HuH-7.5 (cell line): ENCODE measurements around the gene GPN2.
"Not testable (repeated sequence)": the region's sequence is repeated elsewhere in the genome, so short reads cannot be mapped to it uniquely, and the experiment has no call there.

Experiments
- DNase-seq: peaks from one replicate; pipeline ENCODE4 v3.0.0; 2011; ENCODE audit warnings: low spot score

The GPN2 gene

DNA sequence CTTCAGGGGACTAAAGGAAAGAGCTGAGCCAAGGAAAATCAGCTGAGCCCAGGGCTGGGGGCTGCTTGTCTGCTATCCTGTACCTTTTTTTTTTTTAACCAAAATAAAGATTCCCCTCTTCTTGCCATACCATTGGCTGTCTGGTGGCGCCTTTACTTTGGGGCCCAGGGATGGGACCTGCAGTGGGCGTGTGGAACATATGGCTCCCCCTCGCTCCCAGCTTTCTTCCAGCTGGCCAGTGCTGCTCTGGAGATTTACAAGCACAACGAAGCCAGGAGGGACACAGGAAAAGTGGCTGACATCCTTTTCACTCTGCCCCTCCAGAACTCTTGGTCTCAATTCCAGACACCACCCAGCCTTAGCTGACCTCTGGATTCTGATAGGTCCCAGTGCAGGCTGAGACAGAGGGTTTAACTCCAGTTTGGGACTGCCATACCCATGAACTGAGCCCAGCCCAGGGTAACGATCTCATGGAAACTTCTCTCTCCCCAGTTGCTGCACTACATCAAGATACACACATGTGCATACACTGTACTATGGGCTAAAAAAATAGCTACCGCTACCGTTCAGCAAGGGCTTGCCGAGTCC lies 32.5 kb downstream of the GPN2 start:
- no peak for DNase-seq

DNA sequence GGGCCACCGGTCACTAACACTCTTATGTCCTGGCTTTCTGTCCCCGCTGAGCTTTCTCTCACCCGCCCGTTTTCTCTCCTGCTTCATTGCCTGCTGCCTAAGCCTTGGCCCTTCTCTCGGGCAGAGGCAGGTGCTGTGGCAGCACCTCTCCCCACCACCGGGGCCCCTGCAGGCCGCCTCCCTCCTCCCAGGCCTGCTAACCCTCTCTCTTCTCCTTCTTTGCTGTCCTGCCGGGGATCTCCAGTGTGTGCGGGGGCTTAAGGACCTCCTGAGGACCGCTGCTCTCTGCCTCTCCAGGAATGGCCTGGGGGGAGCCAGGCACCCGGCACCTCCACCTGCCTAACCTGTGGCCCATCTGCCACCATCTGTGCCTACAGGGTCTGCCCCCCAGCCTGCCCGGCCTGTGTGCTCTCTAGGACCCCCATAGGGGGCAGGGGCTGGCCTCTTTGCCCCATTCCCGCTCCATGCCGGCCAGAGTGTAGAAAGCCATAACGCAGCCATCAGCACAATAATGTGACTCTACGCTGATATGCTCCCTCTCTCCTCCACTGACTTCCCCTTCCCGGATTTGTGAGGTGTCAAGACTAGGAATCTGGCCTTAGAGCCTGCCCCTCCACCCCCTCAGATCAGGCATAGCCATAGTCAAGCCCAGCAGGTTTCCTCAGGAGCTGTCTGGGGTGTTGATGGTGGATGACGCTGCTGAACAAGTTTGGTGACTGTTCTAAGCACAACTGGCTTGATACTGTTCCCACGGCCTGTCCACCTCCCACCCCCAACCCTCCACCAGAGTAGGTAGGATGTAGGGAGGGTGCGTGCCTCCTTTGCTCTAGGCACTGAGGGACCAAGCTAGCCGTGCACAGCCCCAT lies 33.2 kb downstream of the GPN2 start:
- no peak for DNase-seq

- DNase-seq = no peak
Observed at GRCh38 chr1:26856181-26856580, 33.9 kb downstream of the GPN2 start.

DNA sequence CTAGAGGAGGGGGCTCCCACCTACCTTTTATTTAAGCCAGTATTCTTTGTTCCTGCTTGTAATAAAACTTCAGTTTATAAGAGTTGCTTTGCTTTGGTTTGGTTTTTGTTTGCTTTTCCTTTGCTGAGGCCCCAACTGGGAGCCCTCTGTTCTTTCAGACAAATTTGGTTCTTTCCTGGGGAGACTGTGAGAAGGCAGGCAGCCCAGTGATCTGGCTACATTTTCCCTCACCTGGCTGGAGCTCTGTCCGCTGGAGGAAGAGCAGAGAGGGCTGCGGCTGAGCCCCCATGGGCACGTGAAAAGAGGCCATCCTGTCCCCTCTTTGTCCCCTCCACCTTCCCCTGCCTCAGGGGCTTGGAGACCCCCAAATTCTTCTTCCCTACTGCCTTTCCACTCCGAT lies 34.4 kb downstream of the GPN2 start:
- DNase-seq = no peak

GRCh38 chr1:26854906-26855305 lies 35.2 kb downstream of the GPN2 start:
- no peak for DNase-seq

DNA sequence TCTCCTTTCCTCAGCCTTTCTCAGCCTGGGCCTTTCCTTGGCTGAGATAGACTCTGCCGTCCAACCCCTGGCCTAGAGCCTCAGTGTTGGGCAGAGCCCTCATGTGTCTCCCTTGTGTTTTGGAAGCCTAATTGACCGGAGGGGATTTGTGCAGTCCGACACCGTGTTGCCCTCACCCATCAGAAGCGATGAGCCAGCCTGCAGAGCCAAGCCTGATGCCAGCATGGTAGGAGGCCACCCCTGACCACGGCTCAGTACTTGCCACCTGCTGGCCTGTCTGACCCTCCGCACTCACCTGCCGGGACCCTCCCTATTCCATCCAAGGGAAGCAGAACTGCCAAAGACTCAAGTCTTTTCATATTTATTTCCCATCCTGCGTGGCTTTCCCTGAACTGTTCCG lies 36.5 kb downstream of the GPN2 start:
- no peak for DNase-seq

- peak; percentile 90 for DNase-seq
Observed at GRCh38 chr1:26853156-26853555, 36.9 kb downstream of the GPN2 start.

GRCh38 chr1:26852701-26853100 lies 37.4 kb downstream of the GPN2 start:
- DNase-seq = no peak

GRCh38 chr1:26851106-26851684 lies 38.9 kb downstream of the GPN2 start:
- DNase-seq = no peak

- no peak for DNase-seq
Observed at GRCh38 chr1:26848941-26849774, 40.9 kb downstream of the GPN2 start.

GRCh38 chr1:26848499-26848898 lies 41.6 kb downstream of the GPN2 start:
- no peak for DNase-seq

DNA sequence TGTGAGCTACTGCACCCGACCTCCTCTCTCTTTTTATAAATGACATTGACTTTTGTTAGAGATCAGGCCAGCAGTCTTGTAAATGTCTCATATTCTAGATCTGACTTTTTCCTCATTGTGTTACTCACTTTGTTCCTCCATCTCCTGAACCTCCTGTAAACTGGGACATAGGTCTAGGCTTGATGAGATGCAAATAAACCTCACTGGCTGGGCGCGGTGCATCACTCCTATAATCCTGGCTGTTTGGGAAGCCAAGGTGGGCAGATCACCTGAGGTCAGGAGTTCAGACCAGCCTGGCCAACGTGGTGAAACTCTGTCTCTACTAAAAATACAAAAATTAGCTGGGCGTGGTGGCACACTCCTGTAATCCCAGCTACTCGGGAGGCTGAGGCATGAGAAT lies 42.3 kb downstream of the GPN2 start:
- DNase-seq = not testable (repeated sequence)

DNA sequence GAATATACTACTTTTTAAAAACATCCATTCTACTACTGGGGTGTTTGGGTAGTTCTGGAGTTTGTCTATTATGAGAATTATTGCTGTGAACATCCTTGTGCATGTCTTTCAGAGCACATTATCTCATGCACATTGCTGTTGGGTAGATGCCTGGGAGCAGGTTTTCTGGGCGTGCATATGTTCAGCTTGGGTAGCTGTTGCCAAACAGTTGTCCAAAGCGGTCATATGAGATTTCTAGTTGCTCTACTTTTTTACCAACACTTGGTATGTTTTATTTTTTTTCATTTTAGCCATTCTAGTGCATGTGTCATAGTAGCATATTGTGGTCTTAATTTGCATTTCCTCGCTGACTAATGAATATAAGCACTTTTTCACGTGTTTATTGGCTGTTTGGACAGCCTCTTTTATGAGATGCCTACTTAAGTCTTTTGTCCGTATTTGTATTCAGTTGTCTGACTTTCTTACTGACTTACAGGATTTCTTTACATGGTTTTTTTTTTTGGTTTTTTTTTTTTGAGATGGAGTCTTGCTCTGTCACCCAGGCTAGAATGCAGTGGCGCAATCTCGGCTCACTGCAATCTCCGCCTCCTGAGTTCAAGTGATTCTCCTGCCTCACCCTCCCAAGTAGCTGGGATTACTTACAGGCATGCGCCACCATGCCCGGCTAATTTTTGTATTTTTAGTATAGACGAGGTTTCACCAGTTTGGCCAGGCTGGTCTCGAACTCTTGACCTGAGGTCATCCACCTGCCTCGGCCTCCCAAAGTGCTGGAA lies 45.5 kb downstream of the GPN2 start:
- DNase-seq = no peak

DNA sequence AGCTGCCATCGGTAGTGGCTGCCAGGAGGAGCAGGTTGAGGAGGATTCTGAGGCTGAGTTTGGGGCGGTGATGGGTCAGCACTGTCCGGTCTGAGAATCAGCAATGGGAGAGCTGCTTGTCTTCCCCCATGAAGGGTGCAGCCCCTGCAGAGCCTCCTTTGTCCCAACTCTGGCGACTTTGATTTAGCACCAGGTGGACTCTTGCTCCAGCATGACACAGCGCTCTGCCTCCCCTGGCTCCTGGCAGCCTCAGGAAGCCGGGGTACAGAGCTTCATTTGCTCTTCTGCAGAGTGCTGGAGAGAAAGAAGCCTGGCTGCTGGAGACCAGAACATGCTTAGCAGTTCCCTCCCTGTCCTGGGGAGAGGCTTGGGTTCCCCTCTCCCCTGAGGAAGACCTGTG lies 50.3 kb downstream of the GPN2 start:
- no peak for DNase-seq

- no peak for DNase-seq
Observed at GRCh38 chr1:26839339-26839722, 50.8 kb downstream of the GPN2 start.

- no peak for DNase-seq
Observed at GRCh38 chr1:26838474-26839338, 51.4 kb downstream of the GPN2 start.

DNA sequence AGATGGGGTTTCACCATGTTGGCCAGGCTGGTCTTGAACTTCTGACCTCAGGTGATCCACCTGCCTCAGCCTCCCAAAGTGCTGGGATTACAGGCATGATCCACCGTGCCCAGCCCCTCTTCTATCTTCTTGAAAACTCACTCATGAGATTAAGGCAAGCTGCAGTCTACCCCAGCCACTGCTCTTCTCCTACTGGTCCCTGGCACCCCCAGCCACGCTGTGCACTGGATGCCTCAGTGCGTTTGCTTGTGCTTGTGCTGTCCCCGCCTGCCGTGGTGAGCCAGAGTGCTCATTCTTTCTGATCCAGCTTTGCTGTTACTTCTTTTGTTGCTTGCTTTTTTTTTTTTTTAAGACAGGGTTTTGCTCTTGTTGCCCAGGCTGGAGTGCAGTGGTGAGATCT lies 52.4 kb downstream of the GPN2 start:
- not testable (repeated sequence) for DNase-seq

GRCh38 chr1:26833432-26834405 lies 56.4 kb downstream of the GPN2 start:
- DNase-seq = no peak

DNA sequence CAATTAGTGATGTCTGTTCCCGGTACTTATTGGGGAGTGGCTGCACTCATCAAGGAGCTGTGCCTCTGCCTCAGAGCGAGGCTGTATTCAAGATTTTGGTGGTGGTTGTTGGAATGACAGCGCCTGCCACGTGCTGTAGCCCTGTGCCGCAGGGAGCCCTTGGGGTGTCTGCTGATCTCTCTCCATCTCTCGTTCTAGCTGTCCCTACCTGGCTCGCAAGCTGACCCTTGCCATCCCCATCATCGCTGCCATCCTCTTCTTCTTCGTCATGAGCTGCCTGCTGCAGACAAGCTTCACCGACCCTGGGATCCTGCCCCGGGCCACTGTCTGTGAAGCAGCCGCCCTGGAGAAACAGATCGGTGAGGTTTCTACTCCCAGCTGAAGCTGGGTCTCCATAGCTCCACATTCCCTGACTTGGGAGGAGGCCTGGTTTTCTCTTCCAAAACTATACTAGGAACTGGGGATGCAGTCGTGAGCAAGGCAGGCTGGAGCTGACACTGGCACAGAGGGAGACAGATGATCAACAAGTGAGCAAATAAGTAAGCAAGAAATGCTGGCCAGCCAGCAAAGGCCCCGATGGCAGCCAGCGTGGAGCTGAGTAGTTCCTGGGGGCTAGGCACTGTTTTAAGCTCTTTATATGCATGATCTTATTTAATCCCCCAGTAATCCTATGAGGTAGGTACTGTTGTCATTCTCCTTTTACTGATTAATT lies 57.7 kb downstream of the GPN2 start:
- DNase-seq = no peak
